Ishikawa (cell line): ENCODE data around the gene FBH1.

Experiments used
- CEBPB ChIP-seq: IDR thresholded peaks from 2 replicates; pipeline ENCODE4 v1.6.1; 2012
- CREB1 ChIP-seq: IDR thresholded peaks from 2 replicates; pipeline ENCODE4 v1.6.1; 2012; ENCODE audit warnings: low read depth
- EGR1 ChIP-seq: IDR thresholded peaks from 2 replicates; pipeline ENCODE4 v1.6.1; 2012
- EP300 ChIP-seq: IDR thresholded peaks from 2 replicates; pipeline ENCODE4 v1.6.1; 2012; ENCODE audit warnings: borderline replicate concordance
- NFIC ChIP-seq: IDR thresholded peaks from 2 replicates; pipeline ENCODE4 v1.6.1; 2012
- RAD21 ChIP-seq: IDR thresholded peaks from 2 replicates; pipeline ENCODE4 v1.6.1; 2012; ENCODE audit warnings: low read depth
- TAF1 ChIP-seq: IDR thresholded peaks from 2 replicates; pipeline ENCODE4 v1.6.1; 2012; ENCODE audit warnings: low read depth, mild to moderate bottlenecking
- TCF12 ChIP-seq: IDR thresholded peaks from 2 replicates; pipeline ENCODE4 v1.6.1; 2012; ENCODE audit warnings: low read depth
- TEAD4 ChIP-seq: IDR thresholded peaks from 2 replicates; pipeline ENCODE4 v1.6.1; 2012
- YY1 ChIP-seq: IDR thresholded peaks from 2 replicates; pipeline ENCODE4 v1.6.1; 2012; ENCODE audit warnings: low read depth
- ZBTB7A ChIP-seq: IDR thresholded peaks from 2 replicates; pipeline ENCODE4 v1.6.1; 2012; ENCODE audit warnings: low read depth
- TF ChIP-seq, protein P1 (sequence below): IDR thresholded peaks from 2 replicates; pipeline ENCODE4 v1.6.1; 2012
- TF ChIP-seq, protein P2 (sequence below): IDR thresholded peaks from 2 replicates; pipeline ENCODE4 v1.6.1; 2012
- TF ChIP-seq, protein P3 (sequence below): IDR thresholded peaks from 2 replicates; pipeline ENCODE4 v1.6.1; 2012; ENCODE audit warnings: low read depth, mild to moderate bottlenecking

The FBH1 gene

DNA sequence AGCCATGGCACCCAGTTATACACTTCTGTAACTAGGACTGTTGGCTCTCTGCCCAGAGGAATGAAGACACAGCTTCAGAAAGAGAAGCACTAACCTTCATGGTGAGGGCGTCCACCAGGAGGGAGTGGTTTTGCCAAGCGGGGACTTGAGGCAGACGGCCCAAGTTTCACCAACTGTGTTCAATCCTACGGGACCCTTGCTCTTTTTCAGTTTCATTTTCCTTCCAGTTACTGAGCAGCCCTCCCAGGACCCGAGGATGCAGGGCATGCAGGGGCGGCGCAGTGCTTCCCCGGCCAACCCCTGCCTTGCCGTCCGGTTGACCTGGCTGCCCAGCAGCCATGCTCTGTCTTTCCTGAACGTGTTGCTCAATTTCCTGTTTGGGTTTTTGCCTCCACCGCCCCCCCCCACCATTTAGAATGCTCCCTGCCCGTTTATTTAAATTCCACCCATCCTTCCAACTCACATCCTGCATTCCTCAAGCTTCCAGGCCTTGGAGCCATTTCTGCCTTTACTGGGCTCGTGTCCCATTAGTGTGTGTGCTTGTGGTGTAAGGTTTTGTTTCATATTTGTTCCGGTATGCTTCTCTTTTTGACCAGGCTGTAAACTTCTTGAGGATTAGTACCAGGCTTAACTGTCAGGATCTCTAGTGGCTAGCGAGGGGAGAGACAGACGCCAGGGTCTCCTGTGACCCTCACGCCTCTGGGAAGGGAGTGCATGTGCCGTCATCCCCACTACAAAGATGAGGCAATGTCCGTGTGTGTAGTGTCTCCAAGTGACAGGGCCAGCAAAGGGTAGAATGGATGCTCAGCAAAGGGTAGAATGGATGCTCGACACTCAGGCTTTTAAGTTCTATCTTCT lies 55.7 kb downstream of the FBH1 start:
- TF ChIP-seq EP300 (no peak), NFIC (no peak), TAF1 (no peak), TCF12 (no peak), RAD21 (no peak), TEAD4 (no peak)
- TF ChIP-seq, protein P1, sequence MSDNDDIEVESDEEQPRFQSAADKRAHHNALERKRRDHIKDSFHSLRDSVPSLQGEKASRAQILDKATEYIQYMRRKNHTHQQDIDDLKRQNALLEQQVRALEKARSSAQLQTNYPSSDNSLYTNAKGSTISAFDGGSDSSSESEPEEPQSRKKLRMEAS: no peak

DNA sequence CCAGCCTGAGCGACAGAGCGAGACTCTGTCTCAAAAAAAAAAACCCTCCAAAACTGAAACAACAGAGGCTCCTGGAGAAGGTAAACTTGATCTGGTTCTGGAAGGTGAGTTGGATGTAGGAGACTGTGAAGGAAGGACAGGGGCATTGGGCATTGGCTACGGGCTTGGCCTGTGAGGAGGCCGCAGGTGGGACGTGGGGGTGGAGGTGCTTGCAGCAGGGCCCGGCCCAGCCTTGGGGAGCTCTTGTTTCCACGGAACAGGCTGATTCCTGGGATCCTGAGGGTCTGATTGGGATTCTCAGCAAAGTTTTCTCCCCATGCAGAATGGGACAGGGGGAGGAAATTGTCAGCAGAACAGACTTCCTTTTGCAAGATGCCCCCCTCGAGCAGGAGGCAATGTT lies 56.7 kb downstream of the FBH1 start:
- no peak for TF ChIP-seq RAD21
- TF ChIP-seq TEAD4: no peak
- no peak for TF ChIP-seq ZBTB7A
- no peak for TF ChIP-seq YY1
- TF ChIP-seq TAF1: no peak
- TF ChIP-seq EGR1: no peak
- no peak for TF ChIP-seq CEBPB
- no peak for TF ChIP-seq TCF12

DNA sequence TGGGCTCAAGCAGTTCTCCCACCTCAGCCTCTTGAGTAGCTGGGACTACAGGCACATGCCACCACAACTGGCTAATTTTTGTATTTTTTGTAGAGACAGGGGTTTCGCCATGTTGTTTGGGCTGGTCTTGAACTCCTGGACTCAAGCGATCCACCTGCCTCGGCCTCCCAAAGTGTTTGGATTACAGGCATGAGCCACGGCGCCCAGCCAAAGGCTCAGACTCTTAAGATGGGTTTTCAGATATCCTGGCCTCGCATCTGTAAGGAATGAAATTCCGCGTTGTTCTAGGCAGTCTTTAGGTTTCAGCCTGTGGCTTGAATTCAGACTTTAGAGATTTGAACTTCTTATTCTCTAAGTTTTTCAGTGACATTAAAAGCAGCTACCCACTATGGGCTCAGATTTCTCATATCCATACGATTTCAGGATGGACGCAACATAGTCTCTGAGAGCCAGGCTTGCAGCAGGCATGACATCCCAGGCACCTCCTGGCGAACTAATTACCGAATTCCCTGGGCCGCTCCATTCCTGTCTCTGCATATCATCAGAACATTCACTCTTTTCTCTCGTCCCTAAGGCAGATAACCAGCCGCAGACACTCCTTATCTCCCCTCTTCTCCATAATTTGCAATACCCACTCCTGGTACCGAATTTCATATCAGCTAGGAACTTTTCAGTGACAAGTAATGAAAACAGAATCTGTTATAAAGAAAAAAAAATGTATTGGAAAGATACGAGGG lies 57.6 kb downstream of the FBH1 start:
- no peak for TF ChIP-seq EP300

DNA sequence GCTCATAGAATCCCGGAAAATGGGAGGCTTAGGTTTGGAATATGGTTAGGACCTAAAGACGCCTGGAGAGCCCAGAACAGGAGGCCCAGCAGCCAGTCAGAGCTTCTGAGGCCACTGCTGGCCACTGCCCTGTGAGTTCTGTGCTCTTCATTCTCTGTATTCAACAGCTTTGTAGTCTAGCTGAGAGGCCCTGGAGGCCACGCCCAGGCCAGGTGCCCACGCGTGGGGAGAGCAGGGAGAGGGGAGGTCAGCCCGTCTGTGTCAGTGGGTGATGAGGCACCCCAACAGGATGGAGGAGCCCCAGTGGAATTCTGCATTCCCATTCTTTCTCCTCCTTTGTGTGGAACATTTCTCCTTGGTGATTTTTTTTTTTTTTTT lies 58.2 kb downstream of the FBH1 start:
- TF ChIP-seq RAD21 (no peak), CEBPB (no peak), CREB1 (no peak), YY1 (no peak), TCF12 (no peak), EP300 (no peak)
- TF ChIP-seq, protein P2, sequence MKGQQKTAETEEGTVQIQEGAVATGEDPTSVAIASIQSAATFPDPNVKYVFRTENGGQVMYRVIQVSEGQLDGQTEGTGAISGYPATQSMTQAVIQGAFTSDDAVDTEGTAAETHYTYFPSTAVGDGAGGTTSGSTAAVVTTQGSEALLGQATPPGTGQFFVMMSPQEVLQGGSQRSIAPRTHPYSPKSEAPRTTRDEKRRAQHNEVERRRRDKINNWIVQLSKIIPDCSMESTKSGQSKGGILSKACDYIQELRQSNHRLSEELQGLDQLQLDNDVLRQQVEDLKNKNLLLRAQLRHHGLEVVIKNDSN: no peak
- TF ChIP-seq, protein P1: no peak

DNA sequence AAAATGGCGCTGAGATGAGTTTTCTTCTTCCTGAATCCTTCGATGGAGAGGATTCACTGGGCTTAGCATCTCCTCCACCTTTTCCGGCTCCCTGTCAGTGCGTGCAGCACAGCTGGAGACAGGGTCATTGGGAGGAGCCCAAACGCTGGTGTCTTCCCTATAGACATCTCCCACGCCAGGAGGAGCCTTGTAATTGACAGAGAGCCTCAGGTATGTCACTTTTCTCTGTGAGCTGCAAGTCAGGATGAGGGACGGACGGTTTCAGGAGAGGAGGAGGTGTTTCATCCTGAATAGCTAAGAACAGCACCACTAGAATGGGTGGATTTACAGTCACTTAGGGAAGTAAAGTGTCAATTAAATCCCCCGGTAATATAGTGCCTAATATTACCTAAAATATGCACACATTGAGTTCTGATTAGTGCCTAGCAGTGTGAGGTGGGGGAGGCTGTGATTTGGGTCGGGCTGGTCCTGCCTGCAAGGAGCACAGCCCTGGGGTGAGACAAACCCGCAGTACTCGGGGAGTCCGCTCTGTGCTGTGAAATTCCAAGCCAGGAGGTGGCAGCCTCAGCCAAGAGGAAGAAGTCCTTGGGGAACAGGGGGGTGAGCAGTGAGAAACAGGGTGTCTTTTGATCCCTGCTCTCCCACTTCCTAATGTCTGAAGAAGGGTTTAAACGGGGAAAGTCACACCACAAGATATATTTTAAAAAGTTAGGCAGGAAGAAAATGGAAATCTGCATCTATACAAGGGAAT lies 59.1 kb downstream of the FBH1 start:
- TF ChIP-seq RAD21 (peak; percentile 72), ZBTB7A (no peak)

DNA sequence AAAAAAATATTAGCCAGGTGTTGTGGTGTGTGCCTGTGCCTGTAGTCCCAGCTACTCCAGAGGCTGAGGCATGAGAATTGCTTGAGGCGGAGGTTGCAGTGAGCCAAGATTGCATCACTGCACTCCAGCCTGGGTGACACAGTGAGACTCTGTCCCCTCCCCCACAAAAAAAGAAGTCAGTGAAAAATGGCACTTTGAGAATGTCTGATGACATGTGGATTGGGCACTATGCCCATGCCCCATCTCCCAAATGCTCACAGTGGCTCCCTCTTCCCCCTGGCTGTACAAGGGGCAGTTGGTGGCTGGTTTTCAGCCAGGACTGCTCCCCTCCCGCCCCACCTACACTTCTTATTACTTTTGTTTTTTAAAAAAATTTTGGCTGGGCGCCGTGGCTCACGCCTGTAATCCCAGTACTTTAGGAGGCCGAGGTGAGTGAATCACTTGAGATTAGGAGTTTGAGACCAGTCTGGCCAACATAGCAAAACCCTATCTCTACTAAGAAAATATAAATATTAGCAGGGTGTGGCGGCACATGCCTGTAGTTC lies 61.2 kb downstream of the FBH1 start:
- TF ChIP-seq, protein P3, sequence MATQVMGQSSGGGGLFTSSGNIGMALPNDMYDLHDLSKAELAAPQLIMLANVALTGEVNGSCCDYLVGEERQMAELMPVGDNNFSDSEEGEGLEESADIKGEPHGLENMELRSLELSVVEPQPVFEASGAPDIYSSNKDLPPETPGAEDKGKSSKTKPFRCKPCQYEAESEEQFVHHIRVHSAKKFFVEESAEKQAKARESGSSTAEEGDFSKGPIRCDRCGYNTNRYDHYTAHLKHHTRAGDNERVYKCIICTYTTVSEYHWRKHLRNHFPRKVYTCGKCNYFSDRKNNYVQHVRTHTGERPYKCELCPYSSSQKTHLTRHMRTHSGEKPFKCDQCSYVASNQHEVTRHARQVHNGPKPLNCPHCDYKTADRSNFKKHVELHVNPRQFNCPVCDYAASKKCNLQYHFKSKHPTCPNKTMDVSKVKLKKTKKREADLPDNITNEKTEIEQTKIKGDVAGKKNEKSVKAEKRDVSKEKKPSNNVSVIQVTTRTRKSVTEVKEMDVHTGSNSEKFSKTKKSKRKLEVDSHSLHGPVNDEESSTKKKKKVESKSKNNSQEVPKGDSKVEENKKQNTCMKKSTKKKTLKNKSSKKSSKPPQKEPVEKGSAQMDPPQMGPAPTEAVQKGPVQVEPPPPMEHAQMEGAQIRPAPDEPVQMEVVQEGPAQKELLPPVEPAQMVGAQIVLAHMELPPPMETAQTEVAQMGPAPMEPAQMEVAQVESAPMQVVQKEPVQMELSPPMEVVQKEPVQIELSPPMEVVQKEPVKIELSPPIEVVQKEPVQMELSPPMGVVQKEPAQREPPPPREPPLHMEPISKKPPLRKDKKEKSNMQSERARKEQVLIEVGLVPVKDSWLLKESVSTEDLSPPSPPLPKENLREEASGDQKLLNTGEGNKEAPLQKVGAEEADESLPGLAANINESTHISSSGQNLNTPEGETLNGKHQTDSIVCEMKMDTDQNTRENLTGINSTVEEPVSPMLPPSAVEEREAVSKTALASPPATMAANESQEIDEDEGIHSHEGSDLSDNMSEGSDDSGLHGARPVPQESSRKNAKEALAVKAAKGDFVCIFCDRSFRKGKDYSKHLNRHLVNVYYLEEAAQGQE: no peak
- 0 out of 2 replicates have a peak, but pooled peaks have one; percentile 24 for TF ChIP-seq CEBPB

DNA sequence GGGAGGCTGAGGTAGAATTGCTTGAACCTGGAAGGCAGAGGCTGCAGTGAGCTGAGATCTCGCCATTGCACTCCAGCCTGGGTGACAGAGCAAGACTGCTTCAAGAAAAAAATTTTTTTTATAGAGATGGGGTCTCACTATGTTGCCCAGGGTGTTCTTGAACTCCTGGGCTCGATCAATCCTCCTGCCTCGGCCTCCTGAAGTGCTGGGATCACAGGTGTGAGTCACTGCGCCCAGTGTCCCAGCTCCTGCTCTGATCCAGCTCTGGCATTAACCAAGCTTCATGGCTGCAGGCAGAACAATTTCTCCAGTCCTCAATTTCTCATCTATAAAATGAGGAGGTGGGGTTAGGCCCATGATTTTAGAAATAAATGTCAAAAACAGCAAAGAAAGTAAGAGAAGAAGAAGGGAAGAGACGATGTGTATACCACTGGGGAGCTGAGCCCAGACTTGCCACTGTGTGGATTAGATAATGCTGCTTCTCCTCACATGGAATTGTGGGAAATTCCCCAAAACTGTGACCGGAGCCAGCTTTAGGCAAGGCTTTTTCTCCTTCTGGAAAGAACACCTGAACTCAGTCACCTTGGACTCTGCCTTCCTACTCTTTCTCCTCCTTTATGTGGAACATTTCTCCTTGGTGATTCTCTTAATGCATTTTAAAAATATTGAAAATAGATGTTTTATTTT lies 61.8 kb downstream of the FBH1 start:
- TF ChIP-seq NFIC (no peak), EP300 (no peak), YY1 (no peak), EGR1 (no peak), TEAD4 (no peak), CREB1 (no peak), TAF1 (no peak), TCF12 (no peak)
- TF ChIP-seq, protein P1: no peak
- TF ChIP-seq, protein P2: no peak
